ENCODE results near the gene RARA. TPM values are rescaled to one million over a fixed set of nuclear protein-coding genes. Genes with fewer than 3 reads are reported as not detected.
A peak's percentile ranks its signal among the peaks of the same experiment; 100 is the strongest.

The RARA gene
- total RNA-seq, 4 donors from 2014 or later: 26.7 to 61.5 (median 35.9) TPM

DNA sequence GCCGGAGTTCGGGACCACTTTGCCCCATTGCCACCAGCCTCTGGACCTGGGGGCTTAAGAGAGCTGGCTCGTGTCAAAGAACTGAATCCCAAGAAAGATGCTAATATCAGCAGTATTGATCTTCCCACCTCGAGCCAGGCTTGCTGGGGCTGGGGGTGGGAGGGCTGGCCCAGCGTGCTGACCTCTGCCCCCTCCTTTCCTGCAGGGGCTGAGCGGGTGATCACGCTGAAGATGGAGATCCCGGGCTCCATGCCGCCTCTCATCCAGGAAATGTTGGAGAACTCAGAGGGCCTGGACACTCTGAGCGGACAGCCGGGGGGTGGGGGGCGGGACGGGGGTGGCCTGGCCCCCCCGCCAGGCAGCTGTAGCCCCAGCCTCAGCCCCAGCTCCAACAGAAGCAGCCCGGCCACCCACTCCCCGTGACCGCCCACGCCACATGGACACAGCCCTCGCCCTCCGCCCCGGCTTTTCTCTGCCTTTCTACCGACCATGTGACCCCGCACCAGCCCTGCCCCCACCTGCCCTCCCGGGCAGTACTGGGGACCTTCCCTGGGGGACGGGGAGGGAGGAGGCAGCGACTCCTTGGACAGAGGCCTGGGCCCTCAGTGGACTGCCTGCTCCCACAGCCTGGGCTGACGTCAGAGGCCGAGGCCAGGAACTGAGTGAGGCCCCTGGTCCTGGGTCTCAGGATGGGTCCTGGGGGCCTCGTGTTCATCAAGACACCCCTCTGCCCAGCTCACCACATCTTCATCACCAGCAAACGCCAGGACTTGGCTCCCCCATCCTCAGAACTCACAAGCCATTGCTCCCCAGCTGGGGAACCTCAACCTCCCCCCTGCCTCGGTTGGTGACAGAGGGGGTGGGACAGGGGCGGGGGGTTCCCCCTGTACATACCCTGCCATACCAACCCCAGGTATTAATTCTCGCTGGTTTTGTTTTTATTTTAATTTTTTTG lies 47.1 kb downstream of the RARA start:
- TF ChIP-seq, protein P1, sequence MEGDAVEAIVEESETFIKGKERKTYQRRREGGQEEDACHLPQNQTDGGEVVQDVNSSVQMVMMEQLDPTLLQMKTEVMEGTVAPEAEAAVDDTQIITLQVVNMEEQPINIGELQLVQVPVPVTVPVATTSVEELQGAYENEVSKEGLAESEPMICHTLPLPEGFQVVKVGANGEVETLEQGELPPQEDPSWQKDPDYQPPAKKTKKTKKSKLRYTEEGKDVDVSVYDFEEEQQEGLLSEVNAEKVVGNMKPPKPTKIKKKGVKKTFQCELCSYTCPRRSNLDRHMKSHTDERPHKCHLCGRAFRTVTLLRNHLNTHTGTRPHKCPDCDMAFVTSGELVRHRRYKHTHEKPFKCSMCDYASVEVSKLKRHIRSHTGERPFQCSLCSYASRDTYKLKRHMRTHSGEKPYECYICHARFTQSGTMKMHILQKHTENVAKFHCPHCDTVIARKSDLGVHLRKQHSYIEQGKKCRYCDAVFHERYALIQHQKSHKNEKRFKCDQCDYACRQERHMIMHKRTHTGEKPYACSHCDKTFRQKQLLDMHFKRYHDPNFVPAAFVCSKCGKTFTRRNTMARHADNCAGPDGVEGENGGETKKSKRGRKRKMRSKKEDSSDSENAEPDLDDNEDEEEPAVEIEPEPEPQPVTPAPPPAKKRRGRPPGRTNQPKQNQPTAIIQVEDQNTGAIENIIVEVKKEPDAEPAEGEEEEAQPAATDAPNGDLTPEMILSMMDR (IDR thresholded peaks at IDR 0.05): no peak
- DNase-seq (ENCODE audit: low spot score) (no peak), ATAC-seq (ENCODE audit: low FRiP score) (no peak)

DNA sequence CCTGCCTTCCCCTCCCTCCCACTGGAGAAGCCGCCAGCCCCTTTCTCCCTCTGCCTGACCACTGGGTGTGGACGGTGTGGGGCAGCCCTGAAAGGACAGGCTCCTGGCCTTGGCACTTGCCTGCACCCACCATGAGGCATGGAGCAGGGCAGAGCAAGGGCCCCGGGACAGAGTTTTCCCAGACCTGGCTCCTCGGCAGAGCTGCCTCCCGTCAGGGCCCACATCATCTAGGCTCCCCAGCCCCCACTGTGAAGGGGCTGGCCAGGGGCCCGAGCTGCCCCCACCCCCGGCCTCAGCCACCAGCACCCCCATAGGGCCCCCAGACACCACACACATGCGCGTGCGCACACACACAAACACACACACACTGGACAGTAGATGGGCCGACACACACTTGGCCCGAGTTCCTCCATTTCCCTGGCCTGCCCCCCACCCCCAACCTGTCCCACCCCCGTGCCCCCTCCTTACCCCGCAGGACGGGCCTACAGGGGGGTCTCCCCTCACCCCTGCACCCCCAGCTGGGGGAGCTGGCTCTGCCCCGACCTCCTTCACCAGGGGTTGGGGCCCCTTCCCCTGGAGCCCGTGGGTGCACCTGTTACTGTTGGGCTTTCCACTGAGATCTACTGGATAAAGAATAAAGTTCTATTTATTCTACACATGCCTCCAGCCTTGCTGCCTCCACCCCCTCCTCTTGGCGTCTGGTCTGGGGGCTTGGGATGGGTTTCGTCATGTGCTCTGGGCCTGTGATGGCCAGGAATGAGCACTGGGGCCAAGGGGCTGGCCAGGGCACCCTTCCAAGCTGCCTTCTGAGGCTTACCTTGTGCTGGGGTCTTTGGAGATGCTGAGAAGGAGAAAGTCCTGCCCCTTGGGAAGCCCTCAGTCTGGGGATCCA lies 48.3 kb downstream of the RARA start:
- no peak for DNase-seq (ENCODE audit: low spot score)
- ATAC-seq (ENCODE audit: low FRiP score): no peak
- TF ChIP-seq, protein P1 (IDR thresholded peaks at IDR 0.05): no peak

DNA sequence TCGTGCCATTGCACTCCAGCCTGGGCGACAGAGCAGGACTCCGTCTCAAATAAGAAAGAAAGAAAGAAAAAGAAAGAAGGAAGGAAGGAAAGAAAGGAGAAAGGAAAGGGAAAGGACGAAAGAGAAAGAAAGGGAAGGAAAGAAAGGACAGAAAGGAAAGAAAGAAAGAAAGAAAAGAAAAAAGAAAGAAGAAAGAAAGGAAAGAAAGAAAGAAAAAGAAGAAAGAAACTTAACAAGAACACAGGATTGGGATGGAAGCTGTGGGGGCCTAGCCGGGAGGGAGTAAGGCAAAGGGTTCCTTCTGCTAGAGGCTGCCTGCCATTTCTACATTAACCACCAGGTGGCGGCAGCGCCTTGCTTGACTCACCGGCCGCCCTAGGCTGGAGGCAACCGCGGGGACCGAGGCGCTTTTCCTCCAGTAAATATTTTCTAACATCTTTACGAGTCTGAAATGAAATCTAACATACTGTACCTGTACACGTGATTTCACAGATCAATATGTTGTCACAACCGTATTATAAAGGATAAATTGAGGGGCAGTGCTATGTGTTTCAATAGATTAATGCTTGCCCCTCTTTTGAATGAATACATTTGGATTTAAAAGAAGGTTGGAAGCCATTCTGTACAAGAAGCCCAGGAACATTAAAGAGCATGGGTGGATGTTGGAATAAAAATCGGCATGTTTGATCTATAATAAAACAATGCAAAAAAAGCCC lies 49.5 kb downstream of the RARA start:
- peak; percentile 65 for ATAC-seq (ENCODE audit: low FRiP score)
- TF ChIP-seq, protein P1 (IDR thresholded peaks at IDR 0.05): peak in 2 of 3 donors; percentile 82 to 98
- DNase-seq (ENCODE audit: low spot score): peak; percentile 98

DNA sequence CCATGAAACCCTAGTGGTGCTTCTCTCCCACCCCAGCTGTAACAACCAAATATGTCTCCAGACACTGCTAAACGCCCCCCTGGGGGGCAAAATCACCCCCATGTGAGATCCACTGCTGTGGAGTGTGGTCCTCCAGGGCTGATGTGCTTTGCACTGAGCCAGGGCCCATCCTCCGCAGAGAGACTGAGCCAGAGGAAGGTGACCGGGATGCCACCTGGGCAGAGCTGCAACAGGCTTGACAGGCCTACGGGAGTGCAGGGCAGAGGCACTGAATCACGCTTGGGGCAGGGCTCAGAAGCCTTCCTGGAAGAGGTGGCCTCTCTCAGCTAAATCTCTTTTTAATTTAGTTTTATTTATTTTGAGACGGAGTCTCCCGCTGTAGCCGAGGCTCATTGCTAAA lies 51.1 kb downstream of the RARA start:
- ATAC-seq (ENCODE audit: low FRiP score): no peak
- TF ChIP-seq, protein P1 (IDR thresholded peaks at IDR 0.05): no peak
- no peak for DNase-seq (ENCODE audit: low spot score)

DNA sequence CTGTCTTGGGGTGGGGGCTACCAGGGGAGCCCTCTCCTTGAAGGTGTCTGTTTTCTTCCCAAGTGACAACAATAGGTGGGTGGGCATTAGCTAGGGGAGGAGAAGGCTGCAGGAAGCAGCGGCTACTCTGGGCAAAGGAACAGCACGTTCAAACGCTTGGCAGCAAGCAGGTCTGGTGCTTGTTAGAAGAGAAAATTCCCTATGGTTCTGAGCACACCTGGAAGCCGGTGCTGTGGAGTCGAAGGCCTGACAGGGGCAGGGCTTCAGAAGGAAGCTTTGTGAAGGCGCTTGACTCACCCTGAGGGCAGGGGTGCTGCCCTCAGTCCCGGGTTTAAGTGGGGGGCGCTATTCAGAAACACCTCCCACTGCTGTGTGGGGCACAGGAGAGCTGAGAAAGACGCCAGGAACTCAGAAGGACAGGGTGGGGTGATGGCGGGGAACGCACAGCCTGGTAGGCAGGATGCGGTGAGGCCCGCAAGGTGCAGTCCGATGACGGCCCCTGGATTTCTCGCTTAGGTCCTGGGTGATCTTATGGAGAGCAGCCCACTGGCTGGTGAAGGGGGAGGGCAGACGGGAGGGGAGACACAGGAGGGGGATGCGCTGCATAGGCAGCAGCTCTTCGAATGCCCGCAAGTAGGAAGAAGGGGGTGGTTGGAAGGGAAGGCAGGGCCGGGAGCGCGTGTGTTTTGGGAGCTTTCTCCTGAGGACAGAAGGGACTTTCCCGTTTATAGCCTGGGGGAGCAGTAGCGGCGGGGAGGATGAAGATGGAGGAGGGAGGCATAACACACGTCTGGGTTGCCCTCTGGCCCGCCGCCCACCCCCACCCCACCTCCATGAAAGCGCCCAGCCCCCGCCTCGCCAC lies 52.3 kb downstream of the RARA start:
- TF ChIP-seq, protein P1 (IDR thresholded peaks at IDR 0.05): no peak
- no peak for DNase-seq (ENCODE audit: low spot score)
- no peak for ATAC-seq (ENCODE audit: low FRiP score)

All from omental fat pad (tissue), 4 donors.